Mesenteric fat pad (tissue), 1 donor: Measurements from ENCODE around the gene SLC17A5. TPM values are rescaled to one million over a fixed set of nuclear protein-coding genes. Genes with fewer than 3 reads are reported as not detected.
"Not testable (repeated sequence)": the region's sequence is repeated elsewhere in the genome, so short reads cannot be mapped to it uniquely, and the experiment has no call there.

Source experiments
- DNase-seq: peaks from one replicate; pipeline ENCODE4 v3.0.0-alpha.2; 2020; ENCODE audit warnings: low spot score
- total RNA-seq: library from RNA; stranded (reverse); fragmentation: NEBNext Ultra II Directional; extraction: Animal tissue kit (Norgen Biotek cat#: 25700); gene quantifications from one replicate; pipeline ENCODE4 v1.2.1, GENCODE V29; 2021
- donor health status: DM: yes; HTN: yes; CAD: no.

The SLC17A5 gene
- total RNA-seq, 1 donor from 2014 or later, result 21.4 TPM

- DNase-seq, result no peak
Observed at GRCh38 chr6:73566954-73567591, 86.7 kb downstream of the SLC17A5 start.

- not testable (repeated sequence) for DNase-seq
Observed at GRCh38 chr6:73566486-73566871, 87.3 kb downstream of the SLC17A5 start.

DNA sequence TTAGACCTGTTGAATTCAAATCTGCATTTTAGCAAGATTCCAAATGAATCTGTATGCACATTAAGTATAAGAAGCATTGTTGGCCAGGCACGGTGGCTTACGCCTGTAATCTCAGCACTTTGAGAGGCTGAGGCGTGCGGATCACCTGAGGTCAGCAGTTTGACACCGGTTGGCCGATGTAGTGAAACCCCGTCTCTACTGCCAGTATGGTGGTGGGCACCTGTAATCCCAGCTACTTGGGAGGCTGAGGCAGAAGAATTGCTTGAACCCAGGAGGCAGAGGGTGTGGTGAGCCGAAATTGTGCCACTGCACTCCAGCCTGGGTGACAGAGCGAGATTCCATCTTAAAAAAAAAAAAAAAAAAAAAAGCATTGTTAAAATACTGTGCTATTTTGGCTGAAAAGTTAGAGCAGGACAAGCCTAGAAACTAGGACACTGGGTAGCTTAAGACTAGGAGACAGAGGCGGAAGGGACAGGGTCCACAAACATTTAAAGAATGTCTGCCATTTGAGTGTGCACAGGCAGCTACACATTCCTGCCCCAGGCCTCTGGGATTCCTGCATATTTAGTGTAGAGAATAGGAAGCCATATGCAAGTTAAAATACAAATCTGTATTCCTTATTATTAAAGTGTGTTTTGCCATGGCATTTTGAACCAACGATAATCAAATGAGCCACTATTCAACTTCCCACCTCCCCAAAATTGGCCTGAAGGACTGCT lies 87.9 kb downstream of the SLC17A5 start:
- no peak for DNase-seq

DNA sequence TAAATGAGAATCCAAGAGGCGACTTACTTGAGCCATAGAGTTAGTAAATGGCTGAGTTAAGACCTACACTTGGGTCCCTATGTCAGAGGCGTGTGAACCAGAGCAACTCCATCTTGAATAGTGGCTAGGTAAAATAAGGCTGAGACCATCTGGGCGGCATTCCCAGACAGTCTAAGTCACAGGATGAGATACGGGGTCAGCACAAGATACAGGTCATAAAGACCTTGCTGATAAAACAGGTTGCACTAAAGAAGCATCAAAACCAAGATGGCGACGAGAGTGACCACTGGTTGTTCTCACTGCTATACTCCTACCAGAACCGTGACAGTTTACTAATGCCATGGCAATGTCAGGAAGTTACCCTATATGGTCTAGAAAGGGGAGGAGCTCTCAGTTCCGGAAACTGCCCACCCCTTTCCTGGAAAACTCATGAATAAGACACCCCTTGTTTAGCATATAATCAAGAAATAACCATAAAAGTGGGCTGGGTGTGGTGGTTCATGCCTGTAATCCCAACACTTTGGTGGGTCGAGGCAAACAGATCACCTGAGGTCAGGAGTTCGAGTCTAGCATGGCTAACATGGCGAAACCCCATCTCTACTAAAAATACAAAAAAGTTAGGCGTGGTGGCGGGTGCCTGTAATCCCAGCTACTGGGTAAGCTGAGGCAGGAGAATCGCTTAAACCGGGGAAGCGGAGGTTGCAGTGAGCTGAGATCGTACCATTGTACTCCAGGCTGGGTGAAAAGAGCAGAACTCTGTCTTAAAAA lies 89.0 kb downstream of the SLC17A5 start:
- no peak for DNase-seq

GRCh38 chr6:73562558-73562957 lies 91.2 kb downstream of the SLC17A5 start:
- DNase-seq, result no peak

GRCh38 chr6:73560853-73561407 lies 92.9 kb downstream of the SLC17A5 start:
- DNase-seq, result no peak

- peak; percentile 12 for DNase-seq
Observed at GRCh38 chr6:73560182-73560732, 93.5 kb downstream of the SLC17A5 start.

DNA sequence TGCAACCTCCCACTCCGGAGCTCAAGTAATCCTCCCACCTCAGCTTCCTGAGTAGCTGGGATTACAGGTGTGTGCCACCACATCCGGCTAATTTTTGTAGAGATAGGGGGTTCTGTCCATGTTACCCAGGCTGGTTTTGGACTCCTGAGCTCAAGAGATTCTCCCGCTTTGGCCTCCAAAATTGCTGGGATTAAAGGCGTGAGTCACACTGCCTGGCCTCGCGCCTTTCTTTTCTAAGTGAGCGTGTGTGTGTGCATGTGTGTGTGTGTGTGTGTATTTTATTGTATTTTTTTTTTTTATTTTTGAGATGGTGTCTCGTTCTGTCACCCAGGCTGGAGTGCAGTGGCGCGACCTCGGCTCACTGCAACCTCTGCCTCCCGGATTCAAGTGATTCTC lies 94.4 kb downstream of the SLC17A5 start:
- DNase-seq, result peak; percentile 24

GRCh38 chr6:73558624-73559398 lies 95.0 kb downstream of the SLC17A5 start:
- DNase-seq, result peak; percentile 6

- DNase-seq, result no peak
Observed at GRCh38 chr6:73556836-73557235, 97.0 kb downstream of the SLC17A5 start.

DNA sequence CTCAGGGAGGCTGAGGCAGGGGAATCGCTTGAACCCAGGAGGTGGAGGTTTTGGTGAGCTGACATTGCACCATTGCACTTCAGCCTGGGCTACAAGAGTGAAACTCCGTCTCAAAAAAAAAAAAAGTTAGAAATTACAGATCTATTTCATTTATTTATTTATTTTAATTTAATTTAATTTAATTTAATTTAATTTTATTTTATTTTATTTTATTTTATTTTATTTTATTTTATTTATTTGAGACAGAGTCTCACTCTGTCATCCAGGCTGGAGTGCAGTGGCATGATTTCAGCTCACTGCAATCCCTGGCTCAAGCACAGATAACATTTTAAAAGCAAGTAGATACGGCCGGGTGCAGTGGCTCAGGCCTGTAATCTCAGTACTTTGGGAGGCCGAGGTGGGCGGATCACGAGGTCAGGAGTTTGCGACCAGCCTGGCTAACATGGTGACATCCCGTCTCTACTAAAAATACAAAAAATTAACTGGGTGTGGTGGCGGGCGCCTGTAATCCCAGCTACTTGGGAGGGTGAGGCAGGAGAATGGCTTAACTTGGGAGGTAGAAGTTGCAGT lies 98.3 kb downstream of the SLC17A5 start:
- peak; percentile 14 for DNase-seq

DNA sequence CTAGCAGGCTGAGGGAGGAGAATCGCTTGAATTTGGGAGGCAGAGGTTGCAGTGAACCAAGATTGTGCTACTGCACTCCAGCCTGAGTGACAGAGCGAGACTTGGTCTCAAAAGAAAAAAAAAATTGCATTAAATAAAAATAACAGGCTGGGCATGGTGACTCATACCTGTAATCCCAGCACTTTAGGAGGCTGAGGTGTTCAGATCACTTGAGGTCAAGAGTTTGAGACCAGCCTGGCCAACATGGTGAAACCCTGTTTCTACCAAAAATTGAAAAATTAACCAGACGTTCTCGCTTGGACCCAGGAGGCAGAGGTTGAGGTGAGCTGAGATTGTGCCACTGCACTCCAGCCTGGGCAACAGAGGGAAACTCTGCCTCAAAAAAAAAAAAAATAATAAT lies 102.7 kb downstream of the SLC17A5 start:
- DNase-seq, result not testable (repeated sequence)

GRCh38 chr6:73548458-73549446 lies 105.0 kb downstream of the SLC17A5 start:
- peak; percentile 47 for DNase-seq

- no peak for DNase-seq
Observed at GRCh38 chr6:73547036-73547435, 106.8 kb downstream of the SLC17A5 start.

Other genes starting within 250 kb of the SLC17A5 start
- 6.0 TPM for gene CGAS, start 201.7 kb downstream of the SLC17A5 start, total RNA-seq
- gene MTO1, start 192.3 kb downstream of the SLC17A5 start, total RNA-seq, result 20.3 TPM
- gene EEF1A1, start 133.0 kb downstream of the SLC17A5 start, total RNA-seq, result 8,244 TPM
- 10.8 TPM for gene CD109, start 42.2 kb upstream of the SLC17A5 start, total RNA-seq